ENCODE measurements around the gene FCHSD2. TPM values are rescaled to one million over a fixed set of nuclear protein-coding genes. Genes with fewer than 3 reads are reported as not detected.

Gene FCHSD2
- total and polyA plus RNA-seq, 9 of the 15 experiments (the other 6 are each of a cell fraction or from before 2014, with no cell fraction given) = 1.8 to 14.7 (median 6.4) TPM

DNA sequence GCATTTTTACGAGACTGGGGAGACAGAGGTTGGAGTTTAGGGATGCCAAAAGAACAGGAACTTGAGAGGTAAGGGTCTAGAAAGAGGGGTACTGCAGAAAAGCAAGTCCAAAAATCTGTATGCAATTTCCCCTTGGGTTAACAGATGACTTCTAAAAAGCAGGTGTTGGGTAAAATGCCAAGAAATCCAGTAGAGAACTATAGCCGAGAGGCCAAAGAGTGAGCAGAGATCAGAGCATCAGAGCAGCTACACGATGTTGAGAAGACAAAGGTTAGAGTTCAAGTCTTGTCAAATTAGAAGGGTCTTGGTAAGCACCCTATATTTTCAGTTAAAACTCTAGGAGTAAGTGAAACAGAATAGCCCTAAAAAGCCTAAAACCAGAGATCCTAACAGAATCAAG is 145.2 kb downstream of the FCHSD2 start (continued):
- TF ChIP-seq DACH1 (IDR thresholded peaks at IDR 0.05; ENCODE audit: partially characterized antibody) (no peak), NR2C2 (CRISPR knock-in tag; IDR thresholded peaks at IDR 0.05) (no peak), NR2C2 (tag; IDR thresholded peaks at IDR 0.05) (no peak), MXI1 (IDR thresholded peaks at IDR 0.05; ENCODE audit: low read depth, low read length) (no peak), THRAP3 (IDR thresholded peaks at IDR 0.05; ENCODE audit: borderline replicate concordance) (no peak), ZNF586 (CRISPR knock-in tag; conservative IDR thresholded peaks at IDR 0.05) (no peak)
- TF ChIP-seq, protein P1, sequence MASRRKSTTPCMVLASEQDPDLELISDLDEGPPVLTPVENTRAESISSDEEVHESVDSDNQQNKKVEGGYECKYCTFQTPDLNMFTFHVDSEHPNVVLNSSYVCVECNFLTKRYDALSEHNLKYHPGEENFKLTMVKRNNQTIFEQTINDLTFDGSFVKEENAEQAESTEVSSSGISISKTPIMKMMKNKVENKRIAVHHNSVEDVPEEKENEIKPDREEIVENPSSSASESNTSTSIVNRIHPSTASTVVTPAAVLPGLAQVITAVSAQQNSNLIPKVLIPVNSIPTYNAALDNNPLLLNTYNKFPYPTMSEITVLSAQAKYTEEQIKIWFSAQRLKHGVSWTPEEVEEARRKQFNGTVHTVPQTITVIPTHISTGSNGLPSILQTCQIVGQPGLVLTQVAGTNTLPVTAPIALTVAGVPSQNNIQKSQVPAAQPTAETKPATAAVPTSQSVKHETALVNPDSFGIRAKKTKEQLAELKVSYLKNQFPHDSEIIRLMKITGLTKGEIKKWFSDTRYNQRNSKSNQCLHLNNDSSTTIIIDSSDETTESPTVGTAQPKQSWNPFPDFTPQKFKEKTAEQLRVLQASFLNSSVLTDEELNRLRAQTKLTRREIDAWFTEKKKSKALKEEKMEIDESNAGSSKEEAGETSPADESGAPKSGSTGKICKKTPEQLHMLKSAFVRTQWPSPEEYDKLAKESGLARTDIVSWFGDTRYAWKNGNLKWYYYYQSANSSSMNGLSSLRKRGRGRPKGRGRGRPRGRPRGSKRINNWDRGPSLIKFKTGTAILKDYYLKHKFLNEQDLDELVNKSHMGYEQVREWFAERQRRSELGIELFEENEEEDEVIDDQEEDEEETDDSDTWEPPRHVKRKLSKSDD (conservative IDR thresholded peaks at IDR 0.05; ENCODE audit: low read length) = no peak

DNA sequence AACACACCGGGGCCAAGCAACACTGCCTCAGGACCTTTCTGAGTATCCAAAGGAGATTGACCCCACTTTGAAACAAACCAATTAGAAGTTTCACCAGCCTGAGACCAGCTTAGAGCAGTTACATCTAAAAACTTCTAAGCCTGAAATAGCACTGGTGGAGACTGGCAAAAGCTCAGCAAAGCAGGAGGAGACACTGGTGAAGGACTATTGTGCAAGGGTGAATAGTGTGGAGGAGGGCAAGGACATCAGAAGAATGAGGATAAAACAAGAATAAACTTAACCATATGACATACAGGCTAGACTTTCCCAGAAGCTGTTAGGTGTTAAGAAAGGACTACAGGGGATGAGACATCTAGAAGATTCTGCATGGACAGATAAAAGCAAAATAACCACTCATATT is 152.4 kb downstream of the FCHSD2 start:
- 80% methylated on average over 1 of the region's 1 CpG for WGBS (ENCODE audit: insufficient coverage, low coverage, missing lambda C conversion rate)
- intact Hi-C loops (cut with micrococcal nuclease) = no loop called here
- Histone ChIP-seq H3K4me3 (no peak overlapping the region), H3K36me3 (ENCODE audit: control insufficient read depth, insufficient read depth, low read length) (no peaks in the 10 kb centered on the region), H3K79me2 (ENCODE audit: control insufficient read depth, insufficient read depth, low read length) (no peaks in the 10 kb centered on the region), H3K4me1 (replicated peaks in 1 of 2; ENCODE audit: control insufficient read depth in 2 of 2, insufficient read depth in 2 of 2, low read length in 2 of 2) (no peaks in the 10 kb centered on the region), H2AFZ (ENCODE audit: low read depth, low read length) (no peak overlapping the region), H3K27me3 (ENCODE audit: control insufficient read depth in 2 of 2, insufficient read depth in 2 of 2, low read length in 2 of 2) (no peaks in the 10 kb centered on the region), H3K9me3 (replicated peaks; ENCODE audit: control insufficient read depth, insufficient read depth, low read depth, low read length) (no peaks in the 10 kb centered on the region), H4K20me1 (replicated peaks; ENCODE audit: control insufficient read depth, insufficient read depth, low read length) (no peaks in the 10 kb centered on the region), H3K9ac (ENCODE audit: insufficient read depth in 1 of 2, low read depth in 2 of 2, low read length in 2 of 2) (no peak overlapping the region), H3K4me2 (ENCODE audit: insufficient read depth, low read length) (no peak overlapping the region), H3K9me1 (ENCODE audit: control insufficient read depth, insufficient read depth, low read length) (no peaks in the 10 kb centered on the region), H3K27ac (ENCODE audit: extremely low read depth, low read depth, low read length) (no peak overlapping the region)
- CTCF ChIA-PET (ENCODE audit: low intra/inter-chr PET ratio) = no interaction called here
- in situ Hi-C loops (cut with MboI) = no loop called here
- ATAC-seq = no peak
- no peak for FAIRE-seq
- POLR2A ChIA-PET = no interaction called here
- BruUV-seq (replicated peaks) = no TSS peak
- DNase-seq (ENCODE audit: extremely low read depth in 1 of 4, low spot score in 3 of 4) = no peak
- TF ChIP-seq, protein P2, sequence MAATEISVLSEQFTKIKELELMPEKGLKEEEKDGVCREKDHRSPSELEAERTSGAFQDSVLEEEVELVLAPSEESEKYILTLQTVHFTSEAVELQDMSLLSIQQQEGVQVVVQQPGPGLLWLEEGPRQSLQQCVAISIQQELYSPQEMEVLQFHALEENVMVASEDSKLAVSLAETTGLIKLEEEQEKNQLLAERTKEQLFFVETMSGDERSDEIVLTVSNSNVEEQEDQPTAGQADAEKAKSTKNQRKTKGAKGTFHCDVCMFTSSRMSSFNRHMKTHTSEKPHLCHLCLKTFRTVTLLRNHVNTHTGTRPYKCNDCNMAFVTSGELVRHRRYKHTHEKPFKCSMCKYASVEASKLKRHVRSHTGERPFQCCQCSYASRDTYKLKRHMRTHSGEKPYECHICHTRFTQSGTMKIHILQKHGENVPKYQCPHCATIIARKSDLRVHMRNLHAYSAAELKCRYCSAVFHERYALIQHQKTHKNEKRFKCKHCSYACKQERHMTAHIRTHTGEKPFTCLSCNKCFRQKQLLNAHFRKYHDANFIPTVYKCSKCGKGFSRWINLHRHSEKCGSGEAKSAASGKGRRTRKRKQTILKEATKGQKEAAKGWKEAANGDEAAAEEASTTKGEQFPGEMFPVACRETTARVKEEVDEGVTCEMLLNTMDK (IDR thresholded peaks at IDR 0.05; ENCODE audit: borderline replicate concordance, insufficient read depth, low read depth, low read length, poor library complexity, severe bottlenecking) = no peak
- no peak for TF ChIP-seq CBFA2T3 (IDR thresholded peaks at IDR 0.05)
- TF ChIP-seq TCF7L2 (IDR thresholded peaks at IDR 0.05; ENCODE audit: low read depth, low read length) = no peak
- no peak for TF ChIP-seq ETV5 (CRISPR knock-in tag; IDR thresholded peaks at IDR 0.05; ENCODE audit: low read depth)
- TF ChIP-seq STAT5A (IDR thresholded peaks at IDR 0.05; ENCODE audit: borderline replicate concordance, low read length) = no peak
- TF ChIP-seq, protein P3, sequence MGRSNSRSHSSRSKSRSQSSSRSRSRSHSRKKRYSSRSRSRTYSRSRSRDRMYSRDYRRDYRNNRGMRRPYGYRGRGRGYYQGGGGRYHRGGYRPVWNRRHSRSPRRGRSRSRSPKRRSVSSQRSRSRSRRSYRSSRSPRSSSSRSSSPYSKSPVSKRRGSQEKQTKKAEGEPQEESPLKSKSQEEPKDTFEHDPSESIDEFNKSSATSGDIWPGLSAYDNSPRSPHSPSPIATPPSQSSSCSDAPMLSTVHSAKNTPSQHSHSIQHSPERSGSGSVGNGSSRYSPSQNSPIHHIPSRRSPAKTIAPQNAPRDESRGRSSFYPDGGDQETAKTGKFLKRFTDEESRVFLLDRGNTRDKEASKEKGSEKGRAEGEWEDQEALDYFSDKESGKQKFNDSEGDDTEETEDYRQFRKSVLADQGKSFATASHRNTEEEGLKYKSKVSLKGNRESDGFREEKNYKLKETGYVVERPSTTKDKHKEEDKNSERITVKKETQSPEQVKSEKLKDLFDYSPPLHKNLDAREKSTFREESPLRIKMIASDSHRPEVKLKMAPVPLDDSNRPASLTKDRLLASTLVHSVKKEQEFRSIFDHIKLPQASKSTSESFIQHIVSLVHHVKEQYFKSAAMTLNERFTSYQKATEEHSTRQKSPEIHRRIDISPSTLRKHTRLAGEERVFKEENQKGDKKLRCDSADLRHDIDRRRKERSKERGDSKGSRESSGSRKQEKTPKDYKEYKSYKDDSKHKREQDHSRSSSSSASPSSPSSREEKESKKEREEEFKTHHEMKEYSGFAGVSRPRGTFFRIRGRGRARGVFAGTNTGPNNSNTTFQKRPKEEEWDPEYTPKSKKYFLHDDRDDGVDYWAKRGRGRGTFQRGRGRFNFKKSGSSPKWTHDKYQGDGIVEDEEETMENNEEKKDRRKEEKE (IDR thresholded peaks at IDR 0.05; ENCODE audit: borderline replicate concordance in 1 of 2, control insufficient read depth in 1 of 2, low read depth in 2 of 2, low read length in 1 of 2) = no peak
- TF ChIP-seq SP1 (CRISPR knock-in tag; IDR thresholded peaks at IDR 0.05) = no peak
- no peak for TF ChIP-seq MCM5 (IDR thresholded peaks at IDR 0.05; ENCODE audit: low read depth)

Measured in K562 (cell line).